Measurements from ENCODE around the gene PARVA. TPM values are rescaled to one million over a fixed set of nuclear protein-coding genes. Genes with fewer than 3 reads are reported as not detected.

PARVA gene
- total RNA-seq, 1 experiment from 2014 or later: 29.1 TPM

GRCh38 chr11:12516387-12517105 is 139.2 kb downstream of the PARVA start:
- H3K9me3 ChIP-seq (ENCODE audit: control insufficient read depth, insufficient read depth, low read depth, low read length): no peaks in the 10 kb centered on the region
- TF ChIP-seq REST (IDR thresholded peaks at IDR 0.05; ENCODE audit: insufficient read depth in 1 of 2, low read depth in 2 of 2, low read length in 1 of 2) (no peak), CTCF (IDR thresholded peaks at IDR 0.05) (no peak), SIN3A (IDR thresholded peaks at IDR 0.05; ENCODE audit: borderline replicate concordance, insufficient read depth, low read depth, low read length) (no peak), TCF7L2 (IDR thresholded peaks at IDR 0.05; ENCODE audit: low read depth, low read length) (no peak), POLR2AphosphoS5 (IDR thresholded peaks at IDR 0.05; ENCODE audit: low read depth, low read length) (no peak)
- POLR2A ChIA-PET: no interaction called here
- no peaks in the 10 kb centered on the region for H3K4me1 ChIP-seq (ENCODE audit: control insufficient read depth, insufficient read depth, low read length)
- no peak overlapping the region for H3K27ac ChIP-seq (ENCODE audit: low read length)
- CTCF ChIA-PET: no interaction called here
- H3K36me3 ChIP-seq (ENCODE audit: control insufficient read depth, insufficient read depth, low read length): no peaks in the 10 kb centered on the region
- no peaks in the 10 kb centered on the region for H3K27me3 ChIP-seq (ENCODE audit: control insufficient read depth, insufficient read depth, low read length)
- no TSS peak for BruUV-seq (replicated peaks)
- no peak overlapping the region for H3K4me3 ChIP-seq (ENCODE audit: low read depth in 2 of 2, low read length in 2 of 2)
- DNase-seq (ENCODE audit: low read depth, low spot score): no peak
- no peak for ATAC-seq
- in situ Hi-C loops (cut with HindIII; ENCODE audit: low pct_unique_long_range_greater_than_20kb, low sequenced_read_pairs) (no loop called here), intact Hi-C loops (cut with micrococcal nuclease; ENCODE audit: unreplicated experiment) (no loop called here)

- no peak overlapping the region for H3K27ac ChIP-seq (ENCODE audit: low read length)
- no peak for TF ChIP-seq TCF7L2 (IDR thresholded peaks at IDR 0.05; ENCODE audit: low read depth, low read length)
- no peak for TF ChIP-seq POLR2AphosphoS5 (IDR thresholded peaks at IDR 0.05; ENCODE audit: low read depth, low read length)
- no peak for TF ChIP-seq CTCF (IDR thresholded peaks at IDR 0.05)
- TF ChIP-seq SIN3A (IDR thresholded peaks at IDR 0.05; ENCODE audit: borderline replicate concordance, insufficient read depth, low read depth, low read length): no peak
- TF ChIP-seq REST (IDR thresholded peaks at IDR 0.05; ENCODE audit: insufficient read depth in 1 of 2, low read depth in 2 of 2, low read length in 1 of 2): no peak
- H3K9me3 ChIP-seq (ENCODE audit: control insufficient read depth, insufficient read depth, low read depth, low read length): no peaks in the 10 kb centered on the region
- no peaks in the 10 kb centered on the region for H3K27me3 ChIP-seq (ENCODE audit: control insufficient read depth, insufficient read depth, low read length)
- CTCF ChIA-PET: no interaction called here
- POLR2A ChIA-PET: no interaction called here
- no peaks in the 10 kb centered on the region for H3K36me3 ChIP-seq (ENCODE audit: control insufficient read depth, insufficient read depth, low read length)
- no peak overlapping the region for H3K4me3 ChIP-seq (ENCODE audit: low read depth in 2 of 2, low read length in 2 of 2)
- H3K4me1 ChIP-seq (ENCODE audit: control insufficient read depth, insufficient read depth, low read length): no peaks in the 10 kb centered on the region
- DNase-seq (ENCODE audit: low read depth, low spot score) (no peak), ATAC-seq (no peak)
- intact Hi-C loops (cut with micrococcal nuclease; ENCODE audit: unreplicated experiment): no loop called here
- no TSS peak for BruUV-seq (replicated peaks)
- in situ Hi-C loops (cut with HindIII; ENCODE audit: low pct_unique_long_range_greater_than_20kb, low sequenced_read_pairs): no loop called here
Measured at GRCh38 chr11:12517306-12517705, 139.9 kb downstream of the PARVA start.

Measured in Panc1 (cell line).